Mucosa of descending colon (tissue), 3 donors: ENCODE data around the gene OCA2. TPM values are rescaled to one million over a fixed set of nuclear protein-coding genes. Genes with fewer than 3 reads are reported as not detected.

ENCODE experiments used
- ATAC-seq: fragments of 200-7000 bp; cut with Tn5 transposase; one replicate; pipeline ENCODE4 v1.9.1; 2020; ENCODE audit warnings: mild to moderate bottlenecking, moderate library complexity
- DNase-seq, 3 donors: peaks; one replicate each; pipeline ENCODE4 v3.0.0-alpha.2; 2020
- H3K36me3 ChIP-seq: fragments of 200-600 bp; one replicate; pipeline ENCODE4 v1.8.0; 2021; ENCODE audit warnings: low read depth, mild to moderate bottlenecking
- H3K4me1 ChIP-seq: fragments of 200-600 bp; one replicate; pipeline ENCODE4 v1.8.0; 2021; ENCODE audit warnings: low read depth, mild to moderate bottlenecking
- H3K4me3 ChIP-seq: fragments of 200-600 bp; one replicate; pipeline ENCODE4 v1.8.0; 2021; ENCODE audit warnings: mild to moderate bottlenecking
- H3K9me3 ChIP-seq: fragments of 200-600 bp; one replicate; pipeline ENCODE4 v1.8.0; 2021; ENCODE audit warnings: mild to moderate bottlenecking
- CTCF ChIP-seq: fragments of 200-600 bp; IDR thresholded peaks from one replicate; pipeline ENCODE4 v1.8.0; 2022; ENCODE audit warnings: antibody characterized with exemption, mild to moderate bottlenecking
- intact Hi-C, 2 donors: fragments of 100-400 bp; cut with DNase I in 1 of 2; cut with micrococcal nuclease in 1 of 2; formaldehyde crosslinking; loops; one replicate each; pipeline versions ENCODE4 v1.11.0 to v1.11.1; 2022; cut with DNase I, micrococcal nuclease
- total RNA-seq, 3 donors: library from RNA; stranded (reverse); fragmentation: NEBNext Ultra II Directional in 2 of 3; extraction: Animal tissue kit (Norgen Biotek cat#: 25700) in 2 of 3; gene quantifications; one replicate each; pipeline versions ENCODE4 v1.2.1 to v1.2.4, GENCODE V29; 2021 to 2023
- donor health status: DM: no; HTN: no; CAD: no; lungs with moderate emphysema.
- donor health status: DM: no; HTN: no; CAD: no.
- donor health status: DM: no; HTN: yes; CAD: no.

Gene OCA2
- total RNA-seq, 3 donors from 2014 or later = 0.22 to 0.32 TPM; not detected in 1

DNA sequence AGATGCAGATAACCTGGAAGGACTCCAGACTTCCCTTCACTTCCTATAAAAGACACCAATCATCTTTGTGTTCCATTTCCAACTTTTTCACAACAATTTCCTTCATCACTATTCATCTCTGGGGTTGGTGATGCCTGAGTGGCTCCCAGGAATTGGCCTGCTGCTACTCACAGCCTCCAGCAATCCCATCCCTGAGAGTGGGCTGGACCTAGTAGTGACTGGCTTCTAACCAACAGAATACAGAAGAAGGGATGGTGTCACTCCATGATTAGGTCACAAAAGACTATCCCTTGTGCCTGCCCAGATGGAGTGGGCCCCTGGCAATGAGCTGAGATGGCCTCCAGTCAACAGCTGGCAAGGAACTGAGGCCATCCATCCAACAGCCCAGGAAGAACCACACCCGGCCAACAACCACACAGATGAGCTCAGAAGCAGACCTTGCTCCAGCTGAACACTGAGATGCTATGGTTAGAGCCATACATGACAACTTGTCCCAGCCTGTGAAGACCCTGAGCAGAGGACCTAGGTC lies 20.9 kb downstream of the OCA2 start:
- DNase-seq (no peak), ATAC-seq (no peak)
- Histone ChIP-seq H3K36me3 (no peaks in the 10 kb centered on the region), H3K4me1 (peaks cover 6% of the 10 kb centered on the region), H3K9me3 (no peaks in the 10 kb centered on the region), H3K4me3 (no peak overlapping the region)
- TF ChIP-seq CTCF = no peak
- intact Hi-C loops = no loop called here

DNA sequence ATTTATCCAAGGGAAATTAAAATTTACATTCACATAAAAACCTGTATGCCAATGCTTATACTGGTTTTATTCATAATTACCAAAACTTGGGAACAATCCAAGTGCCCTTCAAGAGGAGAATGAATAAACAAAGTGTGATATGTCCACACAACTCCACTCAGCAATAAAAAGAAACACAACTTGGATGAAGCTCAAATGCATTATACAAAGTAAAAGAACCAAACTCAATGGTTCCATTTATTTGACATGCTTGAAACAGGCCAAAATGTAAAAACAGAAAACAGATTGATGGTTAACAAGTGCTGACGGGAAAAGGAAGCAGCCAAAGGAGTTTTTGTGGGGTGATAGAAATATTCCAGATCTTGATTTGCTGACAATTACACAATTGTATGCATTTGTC lies 23.5 kb downstream of the OCA2 start:
- Histone ChIP-seq H3K9me3 (no peaks in the 10 kb centered on the region), H3K4me1 (no peaks in the 10 kb centered on the region), H3K36me3 (no peaks in the 10 kb centered on the region), H3K4me3 (no peak overlapping the region)
- DNase-seq = no peak
- no peak for TF ChIP-seq CTCF
- intact Hi-C loops = no loop called here
- peak; percentile 51 for ATAC-seq

GRCh38 chr15:28068930-28069329 lies 30.2 kb downstream of the OCA2 start:
- H3K36me3 ChIP-seq = no peaks in the 10 kb centered on the region
- no peak for ATAC-seq

GRCh38 chr15:28066231-28066630 lies 32.9 kb downstream of the OCA2 start:
- ATAC-seq = no peak
- H3K36me3 ChIP-seq = no peaks in the 10 kb centered on the region

More at GRCh38 chr15:28068930-28069329, 30.2 kb downstream of the OCA2 start:
- intact Hi-C loops = no loop called here
- TF ChIP-seq CTCF = no peak
- H3K4me3 ChIP-seq = no peak overlapping the region
- no peaks in the 10 kb centered on the region for H3K4me1 ChIP-seq
- DNase-seq = no peak
- peaks cover 3% of the 10 kb centered on the region for H3K9me3 ChIP-seq

GRCh38 chr15:28060005-28060404 lies 39.1 kb downstream of the OCA2 start:
- Histone ChIP-seq H3K9me3 (peaks cover 7% of the 10 kb centered on the region), H3K36me3 (no peaks in the 10 kb centered on the region), H3K4me1 (no peaks in the 10 kb centered on the region), H3K4me3 (no peak overlapping the region)
- TF ChIP-seq CTCF = no peak
- DNase-seq = no peak
- intact Hi-C loops = no loop called here
- ATAC-seq = no peak

More at GRCh38 chr15:28066231-28066630, 32.9 kb downstream of the OCA2 start:
- Histone ChIP-seq H3K9me3 (peaks cover 7% of the 10 kb centered on the region), H3K4me3 (no peak overlapping the region), H3K4me1 (no peaks in the 10 kb centered on the region)
- TF ChIP-seq CTCF = no peak
- no peak for DNase-seq
- intact Hi-C loops = no loop called here

GRCh38 chr15:28058082-28058481 lies 41.0 kb downstream of the OCA2 start:
- intact Hi-C loops = no loop called here
- TF ChIP-seq CTCF = no peak

More at GRCh38 chr15:28058082-28058481, 41.0 kb downstream of the OCA2 start:
- Histone ChIP-seq H3K9me3 (no peaks in the 10 kb centered on the region), H3K4me1 (no peaks in the 10 kb centered on the region), H3K36me3 (no peaks in the 10 kb centered on the region), H3K4me3 (no peak overlapping the region)
- ATAC-seq = no peak
- no peak for DNase-seq
